ENCODE results near the gene LIPF. TPM values are rescaled to one million over a fixed set of nuclear protein-coding genes. Genes with fewer than 3 reads are reported as not detected.
A peak's percentile ranks its signal among the peaks of the same experiment; 100 is the strongest.
"Not testable (repeated sequence)": the region's sequence is repeated elsewhere in the genome, so short reads cannot be mapped to it uniquely, and the experiment has no call there.

Gene LIPF
- total RNA-seq, 2 experiments from 2014 or later: not detected

DNA sequence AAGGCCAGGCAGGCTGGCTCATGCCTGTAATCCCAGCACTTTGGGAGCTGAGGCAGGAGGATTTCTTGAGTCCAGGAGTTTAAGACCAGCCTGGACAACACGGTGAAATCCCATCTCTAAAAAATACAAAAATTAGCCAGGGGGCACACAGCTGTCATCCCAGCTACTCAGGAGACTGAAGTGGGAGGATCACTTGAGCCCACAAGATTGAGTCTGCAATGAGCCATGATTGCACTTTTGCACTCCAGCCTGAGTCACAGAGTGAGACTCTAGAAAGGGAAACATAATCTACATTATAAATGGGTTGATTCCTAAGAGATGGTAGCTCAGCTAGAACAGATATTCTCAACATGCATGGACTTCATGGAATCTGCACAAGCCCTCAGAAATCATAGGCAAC, 6.3 kb upstream of the LIPF start:
- ChIA-PET CTCF (interaction anchor here (0.5 to 0.6 kb wide), 2 partner anchors 12 to 709 kb away, joined by 3 to 4 read pairs; no protein-coding TSS in a partner anchor), POLR2A (no interaction called here)
- no peak overlapping the region for H3K27ac Mint-ChIP-seq

DNA sequence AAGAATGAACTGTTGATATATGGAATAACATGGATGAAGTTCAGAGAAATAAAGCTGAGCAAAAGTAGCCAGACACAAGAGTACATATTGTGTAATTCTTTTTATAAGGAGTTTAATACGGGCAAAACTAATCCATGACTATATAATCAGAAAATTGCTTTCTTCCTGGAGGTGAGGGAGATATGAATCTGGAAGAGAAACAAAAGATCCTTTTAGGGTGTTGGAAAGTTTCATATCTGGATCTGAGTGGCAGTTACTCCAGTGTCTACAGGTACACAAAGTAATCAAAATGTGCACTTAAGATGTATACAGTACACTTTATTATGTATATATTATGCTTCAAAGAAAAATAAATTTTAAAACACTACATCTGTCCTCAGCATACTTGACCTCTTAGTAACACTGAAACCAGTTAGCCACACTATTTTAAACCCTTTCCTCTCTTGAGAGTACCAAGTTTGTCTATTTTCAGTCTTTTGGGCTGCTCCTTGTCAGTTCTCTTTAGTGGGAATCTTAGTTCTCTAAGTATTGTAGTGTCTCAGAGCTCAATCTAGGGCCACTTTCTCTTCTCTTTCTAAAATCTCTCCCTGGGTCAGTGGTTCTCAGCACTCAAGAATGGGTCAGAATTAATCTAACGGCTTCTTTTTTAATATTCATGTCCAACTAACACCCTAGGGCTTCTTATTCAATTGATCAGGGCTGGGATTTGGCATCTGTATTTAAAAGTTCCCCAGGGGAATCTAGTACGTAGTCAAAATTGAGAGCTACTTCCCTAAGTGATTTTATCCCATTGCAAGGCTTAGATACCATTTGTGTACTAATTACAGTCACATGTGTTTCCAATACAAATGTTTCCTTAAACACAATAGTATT, 4.3 kb upstream of the LIPF start:
- CTCF ChIA-PET: interaction anchor here (2.3 kb wide), 1 partner anchor 10 kb away, joined by 6 read pairs; no protein-coding TSS in a partner anchor

More for the DNA sequence above, 6.3 kb upstream of the LIPF start:
- H3K4me3 Mint-ChIP-seq: no peak overlapping the region
- peaks cover 13% of the 10 kb centered on the region for H3K27me3 Mint-ChIP-seq
- no peak for DNase-seq
- H3K9me3 Mint-ChIP-seq: no peaks in the 10 kb centered on the region
- H3K4me1 Mint-ChIP-seq: no peaks in the 10 kb centered on the region
- no peaks in the 10 kb centered on the region for H3K36me3 Mint-ChIP-seq (ENCODE audit: low read depth)

DNA sequence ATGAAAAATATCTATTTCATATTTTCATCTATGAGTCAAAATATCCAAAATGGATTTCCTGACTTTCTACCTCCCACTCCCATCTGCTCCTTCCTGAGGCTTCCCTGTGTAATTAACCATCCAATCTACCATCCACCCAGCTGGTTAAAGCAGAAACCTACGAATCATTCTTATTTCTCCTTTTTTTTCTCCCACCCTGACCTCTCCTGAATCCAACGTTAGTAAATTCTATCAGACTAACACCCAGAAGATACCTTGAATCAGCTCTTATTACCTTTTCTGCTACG, 3.7 kb upstream of the LIPF start:
- Mint-ChIP-seq H3K9me3 (no peaks in the 10 kb centered on the region), H3K4me3 (no peak overlapping the region), H3K36me3 (ENCODE audit: low read depth) (no peaks in the 10 kb centered on the region), H3K27me3 (peaks cover 12% of the 10 kb centered on the region), H3K27ac (no peak overlapping the region), H3K4me1 (no peaks in the 10 kb centered on the region)
- ChIA-PET POLR2A (no interaction called here), CTCF (interaction anchor here (2.3 kb wide), 1 partner anchor 10 kb away, joined by 6 read pairs; no protein-coding TSS in a partner anchor)
- DNase-seq: no peak

More for the DNA sequence above, 4.3 kb upstream of the LIPF start:
- Mint-ChIP-seq H3K27me3 (peaks cover 13% of the 10 kb centered on the region), H3K9me3 (no peaks in the 10 kb centered on the region), H3K36me3 (ENCODE audit: low read depth) (no peaks in the 10 kb centered on the region), H3K27ac (no peak overlapping the region), H3K4me3 (no peak overlapping the region), H3K4me1 (no peaks in the 10 kb centered on the region)
- no peak for DNase-seq
- POLR2A ChIA-PET: no interaction called here

DNA sequence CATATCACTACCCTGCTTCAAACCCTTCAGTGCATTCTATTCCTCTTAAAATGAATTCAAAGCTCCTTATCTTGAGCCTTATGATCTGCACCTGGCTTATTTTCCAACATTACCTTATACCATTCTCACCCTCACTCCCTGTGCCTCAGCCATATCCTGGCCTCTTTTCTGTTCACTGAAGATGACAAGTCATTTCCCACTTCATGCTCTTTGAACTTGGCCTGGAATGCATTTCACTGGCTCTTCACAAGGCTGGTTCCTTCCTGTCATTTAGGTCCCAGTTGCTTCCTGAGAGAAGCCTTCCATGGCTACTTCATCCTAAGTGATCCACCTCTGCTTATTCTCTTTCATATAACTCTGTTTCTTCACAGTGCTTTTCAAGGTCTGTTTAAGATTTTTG, 3.2 kb upstream of the LIPF start:
- DNase-seq: no peak
- Mint-ChIP-seq H3K36me3 (ENCODE audit: low read depth) (no peaks in the 10 kb centered on the region), H3K9me3 (no peaks in the 10 kb centered on the region), H3K27me3 (peaks cover 11% of the 10 kb centered on the region), H3K27ac (no peak overlapping the region), H3K4me1 (no peaks in the 10 kb centered on the region), H3K4me3 (no peak overlapping the region)
- POLR2A ChIA-PET: no interaction called here
- CTCF ChIA-PET: interaction anchor here (2.3 kb wide), 1 partner anchor 11 kb away, joined by 6 read pairs; no protein-coding TSS in a partner anchor

DNA sequence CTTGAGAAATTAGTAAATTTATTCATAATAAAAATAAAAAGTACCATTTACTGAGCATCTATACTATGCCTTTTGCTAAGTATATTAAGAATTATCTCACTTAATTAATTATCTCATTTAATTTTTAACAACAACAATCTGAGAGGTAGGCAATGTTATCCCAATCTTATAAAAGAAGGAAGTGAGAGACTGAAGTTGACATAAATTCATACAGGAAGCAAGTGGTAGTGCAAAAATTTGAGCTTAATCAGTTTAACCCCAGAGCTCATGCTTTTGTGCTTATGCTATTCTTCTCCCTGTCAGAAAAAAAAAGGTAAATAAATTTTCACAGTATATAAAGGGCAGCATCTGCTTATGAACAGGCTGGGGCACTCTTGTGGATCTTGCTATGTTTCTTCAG, 2.7 kb upstream of the LIPF start:
- ChIA-PET POLR2A (no interaction called here), CTCF (interaction anchor here (2.3 kb wide), 1 partner anchor 11 kb away, joined by 6 read pairs; no protein-coding TSS in a partner anchor)
- H3K9me3 Mint-ChIP-seq: no peaks in the 10 kb centered on the region
- no peak overlapping the region for H3K27ac Mint-ChIP-seq
- no peak for DNase-seq
- H3K36me3 Mint-ChIP-seq (ENCODE audit: low read depth): no peaks in the 10 kb centered on the region
- H3K4me1 Mint-ChIP-seq: no peaks in the 10 kb centered on the region
- no peak overlapping the region for H3K4me3 Mint-ChIP-seq
- peaks cover 9% of the 10 kb centered on the region for H3K27me3 Mint-ChIP-seq

DNA sequence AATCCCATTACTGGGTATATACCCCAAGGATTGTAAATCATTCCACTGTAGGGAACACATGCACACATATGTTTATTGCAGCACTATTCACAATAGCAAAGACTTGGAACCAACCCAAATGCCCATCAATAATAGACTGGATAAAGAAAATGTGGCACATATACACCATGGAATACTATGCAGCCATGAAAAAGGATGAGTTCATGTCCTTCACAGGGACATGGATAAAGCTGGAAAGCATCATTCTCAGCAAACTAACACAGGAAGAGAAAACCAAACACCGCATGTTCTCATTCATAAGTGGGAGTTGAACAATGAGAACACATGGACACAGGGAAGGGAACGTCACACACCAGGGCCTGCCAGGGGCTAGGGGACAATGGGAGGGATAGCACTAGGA, 1.1 kb upstream of the LIPF start:
- H3K9me3 Mint-ChIP-seq; POLR2A ChIA-PET; DNase-seq; CTCF ChIA-PET; H3K27me3 Mint-ChIP-seq; H3K27ac Mint-ChIP-seq; H3K36me3 Mint-ChIP-seq (ENCODE audit: low read depth); H3K4me1 Mint-ChIP-seq; H3K4me3 Mint-ChIP-seq: not testable (repeated sequence)

DNA sequence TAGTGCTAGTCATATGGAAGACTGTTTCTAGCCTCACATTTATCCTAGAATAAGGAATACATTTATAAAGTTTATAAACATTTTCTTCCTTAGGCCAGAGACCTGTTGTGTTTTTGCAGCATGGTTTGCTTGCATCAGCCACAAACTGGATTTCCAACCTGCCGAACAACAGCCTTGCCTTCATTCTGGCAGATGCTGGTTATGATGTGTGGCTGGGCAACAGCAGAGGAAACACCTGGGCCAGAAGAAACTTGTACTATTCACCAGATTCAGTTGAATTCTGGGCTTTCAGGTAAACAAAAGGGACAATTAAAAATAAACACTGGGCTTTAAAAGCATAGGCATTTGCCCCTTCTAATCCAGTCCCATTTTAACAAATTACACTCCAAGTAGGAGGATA, 4.2 kb downstream of the LIPF start:
- ChIA-PET POLR2A (no interaction called here), CTCF (no interaction called here)
- no peaks in the 10 kb centered on the region for H3K36me3 Mint-ChIP-seq (ENCODE audit: low read depth)
- no peak overlapping the region for H3K4me3 Mint-ChIP-seq
- no peak overlapping the region for H3K27ac Mint-ChIP-seq
- peaks cover 2% of the 10 kb centered on the region for H3K27me3 Mint-ChIP-seq
- H3K4me1 Mint-ChIP-seq: peaks cover 5% of the 10 kb centered on the region
- H3K9me3 Mint-ChIP-seq: no peaks in the 10 kb centered on the region
- DNase-seq: no peak

DNA sequence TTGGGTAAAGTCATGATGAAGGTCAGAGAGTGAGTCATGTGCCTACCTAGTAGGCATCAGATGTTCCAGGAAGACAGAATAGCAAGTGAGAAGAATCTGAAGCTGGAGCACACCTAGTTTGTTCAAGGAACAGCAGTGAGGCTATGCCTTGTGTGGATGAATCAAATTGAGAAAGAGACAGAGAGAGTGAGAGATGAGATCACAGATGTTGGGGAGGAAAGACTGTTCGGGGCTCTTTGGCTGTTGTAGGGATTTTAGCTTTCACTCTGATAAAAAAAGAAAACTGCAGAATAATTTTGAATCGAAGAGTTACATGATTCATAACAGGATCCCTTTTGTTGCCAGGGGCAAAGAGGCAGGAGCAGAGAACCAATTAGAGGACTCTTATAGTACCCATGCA, 6.3 kb downstream of the LIPF start:
- H3K9me3 Mint-ChIP-seq: no peaks in the 10 kb centered on the region
- no peak overlapping the region for H3K4me3 Mint-ChIP-seq
- CTCF ChIA-PET: no interaction called here
- peak overlapping the region; percentile 1 for H3K27ac Mint-ChIP-seq
- peaks cover 5% of the 10 kb centered on the region for H3K4me1 Mint-ChIP-seq
- DNase-seq: no peak
- no peaks in the 10 kb centered on the region for H3K36me3 Mint-ChIP-seq (ENCODE audit: low read depth)
- peaks cover 4% of the 10 kb centered on the region for H3K27me3 Mint-ChIP-seq
- POLR2A ChIA-PET: no interaction called here

DNA sequence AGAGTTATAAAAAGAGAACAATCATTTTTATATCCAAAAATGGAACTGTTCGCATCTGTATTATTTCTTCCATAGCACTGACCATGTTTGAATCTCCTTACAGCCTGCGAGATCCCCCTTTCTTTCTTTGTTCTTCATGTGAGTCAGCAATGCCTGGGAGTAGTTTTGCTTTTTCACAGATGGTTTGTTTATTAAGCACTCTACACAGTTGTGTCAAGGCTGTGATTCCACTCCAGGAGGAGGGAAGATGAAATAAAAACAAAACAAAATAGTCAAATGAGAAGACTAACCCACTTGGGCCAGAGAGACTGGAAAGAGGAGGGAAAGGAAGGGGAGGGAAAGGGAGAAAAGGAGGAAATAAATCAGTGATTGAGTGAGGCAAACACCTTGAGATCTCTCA, 7.8 kb downstream of the LIPF start:
- H3K27me3 Mint-ChIP-seq: peaks cover 6% of the 10 kb centered on the region
- H3K36me3 Mint-ChIP-seq (ENCODE audit: low read depth): no peaks in the 10 kb centered on the region
- CTCF ChIA-PET: no interaction called here
- H3K27ac Mint-ChIP-seq: no peak overlapping the region
- DNase-seq: no peak
- H3K9me3 Mint-ChIP-seq: no peaks in the 10 kb centered on the region
- POLR2A ChIA-PET: no interaction called here
- H3K4me3 Mint-ChIP-seq: no peak overlapping the region
- peaks cover 5% of the 10 kb centered on the region for H3K4me1 Mint-ChIP-seq

DNA sequence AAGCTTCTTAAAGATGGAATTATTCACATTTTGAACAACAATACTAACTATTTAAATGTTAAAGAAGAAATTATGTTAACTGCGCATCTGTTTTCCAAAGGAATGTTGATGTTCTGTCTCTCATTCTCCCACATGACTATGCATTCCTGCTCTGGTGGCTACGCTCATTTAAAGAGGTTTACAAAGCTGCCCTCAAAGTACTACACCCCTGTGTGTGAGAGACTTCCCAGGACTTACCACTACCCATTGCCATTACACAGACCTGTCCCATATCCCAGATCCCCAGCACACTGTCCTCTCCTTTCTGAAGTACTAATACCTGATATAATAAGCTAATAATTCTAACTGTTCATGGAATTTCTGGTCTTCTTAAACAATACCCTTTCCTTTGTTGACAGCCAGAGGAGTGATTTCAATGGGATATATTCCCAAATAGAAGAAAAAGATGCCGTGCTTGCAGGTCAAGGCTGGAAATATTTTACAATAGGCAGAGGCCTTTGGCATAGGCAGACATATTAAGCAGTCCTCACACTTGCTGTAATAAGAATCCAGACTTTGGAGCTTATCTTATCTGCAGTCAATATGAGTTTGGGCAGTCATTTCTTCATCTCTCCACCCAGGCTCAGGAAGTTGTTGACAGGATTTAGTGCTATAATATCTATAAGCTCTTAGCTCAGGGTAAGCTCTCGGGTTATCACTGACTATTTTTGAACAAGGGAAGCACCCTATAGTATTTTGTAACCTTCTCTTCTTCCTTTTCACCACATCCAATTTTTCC, 12.2 kb downstream of the LIPF start:
- Mint-ChIP-seq H3K27ac (no peak overlapping the region), H3K9me3 (no peaks in the 10 kb centered on the region)

DNA sequence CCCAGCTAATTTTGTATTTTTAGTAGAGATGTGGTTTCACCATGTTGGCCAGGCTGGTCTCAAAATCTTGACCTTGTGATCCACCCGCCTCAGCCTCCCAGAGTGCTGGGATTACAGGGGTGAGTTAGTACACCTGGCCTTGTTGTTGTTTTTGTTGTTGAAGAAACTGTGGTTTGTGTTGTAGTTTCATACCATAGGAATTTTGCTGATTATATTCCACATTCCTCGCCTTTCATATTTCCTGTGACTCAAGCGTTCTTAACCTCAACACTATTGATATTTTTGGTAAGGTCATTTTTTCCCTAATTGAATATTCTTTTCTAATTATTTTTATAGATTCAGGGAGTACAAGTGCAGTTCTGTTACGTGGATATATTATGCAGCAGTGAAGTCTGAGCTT, 16.7 kb downstream of the LIPF start:
- Mint-ChIP-seq H3K27me3 (peaks cover 17% of the 10 kb centered on the region), H3K36me3 (ENCODE audit: low read depth) (no peaks in the 10 kb centered on the region), H3K9me3 (no peaks in the 10 kb centered on the region), H3K27ac (no peak overlapping the region), H3K4me3 (no peak overlapping the region), H3K4me1 (no peaks in the 10 kb centered on the region)
- POLR2A ChIA-PET: interaction anchor here (0.7 kb wide), 1 partner anchor 25 kb away, joined by 4 read pairs; no protein-coding TSS in a partner anchor
- DNase-seq: no peak
- CTCF ChIA-PET: interaction anchor here (0.6 kb wide), 1 partner anchor 833 kb away, joined by 3 read pairs; no protein-coding TSS in a partner anchor

More for the DNA sequence above, 12.2 kb downstream of the LIPF start:
- H3K27me3 Mint-ChIP-seq: peaks cover 15% of the 10 kb centered on the region
- no peak overlapping the region for H3K4me3 Mint-ChIP-seq
- no peaks in the 10 kb centered on the region for H3K4me1 Mint-ChIP-seq
- CTCF ChIA-PET: no interaction called here
- no peak for DNase-seq
- no peaks in the 10 kb centered on the region for H3K36me3 Mint-ChIP-seq (ENCODE audit: low read depth)
- POLR2A ChIA-PET: no interaction called here

DNA sequence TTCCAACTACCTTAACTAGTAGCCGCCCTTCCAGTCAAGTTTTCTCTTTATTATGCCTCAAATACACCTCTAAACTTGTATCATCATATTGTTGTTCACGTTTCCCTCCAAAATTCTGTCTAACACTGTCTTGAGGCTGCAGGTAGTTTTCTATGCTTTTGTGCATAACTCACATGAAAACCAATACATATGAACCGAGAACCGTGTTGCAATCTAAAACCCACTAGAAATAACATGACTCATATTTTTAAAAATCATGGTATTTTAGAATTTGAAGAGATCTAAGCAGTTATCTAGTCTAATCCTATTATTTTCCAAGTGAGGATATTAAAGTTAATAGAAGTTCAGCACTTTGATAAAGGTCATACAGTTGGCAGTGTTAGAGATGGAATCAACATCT, 18.2 kb downstream of the LIPF start:
- Mint-ChIP-seq H3K4me3 (no peak overlapping the region), H3K27ac (no peak overlapping the region), H3K9me3 (no peaks in the 10 kb centered on the region), H3K36me3 (ENCODE audit: low read depth) (no peaks in the 10 kb centered on the region), H3K4me1 (no peaks in the 10 kb centered on the region), H3K27me3 (peaks cover 17% of the 10 kb centered on the region)
- ChIA-PET POLR2A (no interaction called here), CTCF (no interaction called here)
- no peak for DNase-seq

DNA sequence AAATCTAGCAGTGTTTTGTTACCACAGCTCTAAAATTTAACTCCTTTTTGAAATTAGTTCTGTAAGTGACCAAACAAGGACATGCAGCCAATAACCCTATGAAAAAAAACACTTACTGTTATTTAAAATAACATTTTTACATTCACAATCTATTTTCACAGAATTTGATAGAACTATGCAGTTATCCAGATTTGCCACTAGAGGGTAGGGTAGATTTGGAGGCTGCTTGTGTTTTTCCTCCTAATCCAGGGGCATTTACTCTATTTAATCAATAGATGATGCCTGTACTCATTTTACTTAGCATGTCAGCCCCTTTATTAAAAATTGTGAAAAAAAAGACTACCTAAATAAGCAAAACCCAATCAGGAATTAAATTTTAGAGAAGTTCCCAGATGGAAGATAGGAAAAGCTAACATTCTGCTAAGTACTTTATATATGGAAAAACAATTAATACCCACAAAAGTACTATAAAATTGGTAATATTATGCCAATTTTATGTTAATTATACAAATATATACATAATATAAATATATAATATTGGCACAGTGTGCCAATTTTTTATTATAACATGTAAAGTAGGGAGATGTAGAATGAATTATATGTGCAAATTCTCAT, 23.7 kb downstream of the LIPF start:
- Mint-ChIP-seq H3K27me3 (peaks cover 14% of the 10 kb centered on the region), H3K27ac (no peak overlapping the region), H3K4me1 (no peaks in the 10 kb centered on the region), H3K9me3 (no peaks in the 10 kb centered on the region), H3K4me3 (no peak overlapping the region), H3K36me3 (ENCODE audit: low read depth) (no peaks in the 10 kb centered on the region)
- POLR2A ChIA-PET: no interaction called here
- CTCF ChIA-PET: interaction anchor here (1.0 kb wide), 1 partner anchor 12 kb away, joined by 3 read pairs; no protein-coding TSS in a partner anchor
- no peak for DNase-seq
